ENCODE results near the gene SZT2.

- TF ChIP-seq, protein P1, sequence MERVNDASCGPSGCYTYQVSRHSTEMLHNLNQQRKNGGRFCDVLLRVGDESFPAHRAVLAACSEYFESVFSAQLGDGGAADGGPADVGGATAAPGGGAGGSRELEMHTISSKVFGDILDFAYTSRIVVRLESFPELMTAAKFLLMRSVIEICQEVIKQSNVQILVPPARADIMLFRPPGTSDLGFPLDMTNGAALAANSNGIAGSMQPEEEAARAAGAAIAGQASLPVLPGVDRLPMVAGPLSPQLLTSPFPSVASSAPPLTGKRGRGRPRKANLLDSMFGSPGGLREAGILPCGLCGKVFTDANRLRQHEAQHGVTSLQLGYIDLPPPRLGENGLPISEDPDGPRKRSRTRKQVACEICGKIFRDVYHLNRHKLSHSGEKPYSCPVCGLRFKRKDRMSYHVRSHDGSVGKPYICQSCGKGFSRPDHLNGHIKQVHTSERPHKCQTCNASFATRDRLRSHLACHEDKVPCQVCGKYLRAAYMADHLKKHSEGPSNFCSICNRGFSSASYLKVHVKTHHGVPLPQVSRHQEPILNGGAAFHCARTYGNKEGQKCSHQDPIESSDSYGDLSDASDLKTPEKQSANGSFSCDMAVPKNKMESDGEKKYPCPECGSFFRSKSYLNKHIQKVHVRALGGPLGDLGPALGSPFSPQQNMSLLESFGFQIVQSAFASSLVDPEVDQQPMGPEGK (CRISPR knock-in tag; IDR thresholded peaks at IDR 0.05; ENCODE audit: borderline replicate concordance), result no peak
- TF ChIP-seq ZNF565 (CRISPR knock-in tag; conservative IDR thresholded peaks at IDR 0.05; ENCODE audit: low read depth) (no peak), RARB (CRISPR knock-in tag; IDR thresholded peaks at IDR 0.05) (no peak), CSDC2 (CRISPR knock-in tag; IDR thresholded peaks at IDR 0.05) (no peak), ESRRG (CRISPR knock-in tag; IDR thresholded peaks at IDR 0.05) (no peak), ZFP30 (CRISPR knock-in tag; IDR thresholded peaks at IDR 0.05) (no peak)
- TF ChIP-seq, protein P2, sequence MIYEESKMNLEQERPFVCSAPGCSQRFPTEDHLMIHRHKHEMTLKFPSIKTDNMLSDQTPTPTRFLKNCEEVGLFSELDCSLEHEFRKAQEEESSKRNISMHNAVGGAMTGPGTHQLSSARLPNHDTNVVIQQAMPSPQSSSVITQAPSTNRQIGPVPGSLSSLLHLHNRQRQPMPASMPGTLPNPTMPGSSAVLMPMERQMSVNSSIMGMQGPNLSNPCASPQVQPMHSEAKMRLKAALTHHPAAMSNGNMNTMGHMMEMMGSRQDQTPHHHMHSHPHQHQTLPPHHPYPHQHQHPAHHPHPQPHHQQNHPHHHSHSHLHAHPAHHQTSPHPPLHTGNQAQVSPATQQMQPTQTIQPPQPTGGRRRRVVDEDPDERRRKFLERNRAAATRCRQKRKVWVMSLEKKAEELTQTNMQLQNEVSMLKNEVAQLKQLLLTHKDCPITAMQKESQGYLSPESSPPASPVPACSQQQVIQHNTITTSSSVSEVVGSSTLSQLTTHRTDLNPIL (CRISPR knock-in tag; IDR thresholded peaks at IDR 0.05; ENCODE audit: low read depth), result no peak
Measured at GRCh38 chr1:43444151-43444828, 54.6 kb downstream of the SZT2 start.
